ENCODE data around the gene MPV17.
A peak's percentile ranks its signal among the peaks of the same experiment; 100 is the strongest.
"Not testable (repeated sequence)": the region's sequence is repeated elsewhere in the genome, so short reads cannot be mapped to it uniquely, and the experiment has no call there.

The MPV17 gene

DNA sequence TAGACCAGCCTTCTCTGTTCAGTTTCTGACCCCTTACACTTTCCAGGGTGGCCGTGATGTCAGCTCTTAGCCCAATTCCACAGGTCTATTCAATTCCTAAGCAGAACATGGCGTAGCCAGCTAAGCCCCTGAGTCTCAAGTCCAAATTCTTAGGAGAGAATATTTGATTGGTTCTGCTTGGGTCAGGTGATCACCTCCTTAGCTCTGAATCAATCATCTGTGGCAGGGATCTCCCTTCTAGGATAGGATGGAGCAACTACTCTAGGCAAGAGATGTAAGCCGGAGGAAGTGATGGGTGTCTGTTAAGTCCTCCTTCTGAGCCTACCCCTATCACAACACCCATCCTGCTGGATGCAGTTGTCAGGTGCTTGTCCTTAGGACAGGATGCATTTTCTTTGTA, 25.7 kb downstream of the MPV17 start:
- no peak for DNase-seq (ENCODE audit: low read depth)

DNA sequence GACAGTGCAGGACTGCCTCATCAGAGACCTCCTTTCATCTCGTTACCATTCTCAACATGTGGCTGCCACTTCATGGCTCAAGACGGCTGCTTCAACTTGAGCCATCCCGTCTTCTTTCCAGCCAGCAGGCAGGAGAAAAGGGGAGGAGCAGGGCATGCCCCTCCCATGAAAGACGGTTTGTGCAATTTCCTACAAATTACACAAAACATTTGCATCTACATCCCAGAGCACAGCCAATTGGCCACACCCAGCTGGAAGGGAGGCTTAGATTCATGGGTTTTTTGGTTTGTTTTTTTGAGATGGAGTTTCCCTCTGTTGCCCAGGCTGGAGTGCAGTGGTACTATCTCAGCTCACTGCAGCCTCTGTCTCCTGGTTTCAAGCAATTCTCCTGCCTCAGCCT, 26.4 kb downstream of the MPV17 start:
- DNase-seq (ENCODE audit: low read depth): no peak

DNA sequence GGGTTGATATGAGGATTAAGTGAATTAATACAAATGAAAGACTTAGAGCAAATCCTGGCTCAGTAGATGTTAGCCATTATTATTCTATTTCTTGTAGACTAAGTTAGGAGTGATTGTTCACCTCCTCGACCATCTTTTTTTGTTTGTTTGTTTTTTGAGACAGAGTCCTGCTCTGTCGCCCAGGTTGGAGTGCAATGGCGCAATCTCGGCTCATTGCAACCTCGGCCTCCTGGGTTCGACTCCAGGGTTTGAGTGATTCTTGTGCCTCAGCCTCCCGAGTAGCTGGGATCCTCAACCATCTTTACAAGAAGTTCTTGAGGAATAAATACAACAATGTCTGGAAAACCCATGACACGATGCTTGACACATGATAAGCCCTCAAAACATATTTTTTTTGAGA, 28.0 kb downstream of the MPV17 start:
- no peak for DNase-seq (ENCODE audit: low read depth)

DNA sequence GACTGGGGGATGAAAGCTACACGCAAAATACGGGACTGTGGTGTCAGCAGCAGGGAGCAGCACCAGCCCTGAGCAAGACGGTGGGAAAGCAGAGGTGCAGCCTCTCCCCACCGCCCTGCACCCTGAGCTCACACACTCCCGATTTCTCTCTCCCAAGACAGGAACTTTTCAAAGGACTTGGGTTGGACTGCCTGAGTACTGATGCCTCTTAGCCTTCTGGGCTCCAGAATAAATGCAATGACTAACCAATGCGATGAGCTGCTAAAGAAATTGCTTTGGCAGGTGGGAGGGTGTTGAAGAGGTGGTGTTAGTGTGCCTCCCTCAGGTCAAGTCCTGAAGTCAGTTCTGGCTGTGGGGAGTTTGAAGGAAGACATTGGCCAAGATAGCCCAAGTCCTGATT, 31.0 kb downstream of the MPV17 start:
- no peak for DNase-seq (ENCODE audit: low read depth)

DNA sequence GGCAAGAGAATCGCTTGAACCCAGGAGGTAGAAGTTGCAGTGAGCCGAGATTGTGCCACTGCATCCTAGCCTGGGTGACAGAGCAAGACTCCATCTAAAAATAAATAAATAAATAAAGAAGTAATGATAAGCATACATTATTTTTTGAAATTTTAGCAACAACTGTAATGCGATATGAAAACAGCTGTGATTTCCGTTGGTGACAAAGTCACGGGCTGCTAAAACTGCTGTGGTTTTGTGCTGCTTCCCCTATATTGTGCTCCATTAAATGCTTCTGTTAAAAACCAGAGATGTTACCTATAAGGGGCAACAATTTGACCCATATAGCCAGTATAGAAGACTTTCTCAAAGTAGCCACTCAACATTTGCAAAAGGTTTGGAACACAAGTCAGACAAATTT, 32.3 kb downstream of the MPV17 start:
- DNase-seq (ENCODE audit: low read depth): no peak

DNA sequence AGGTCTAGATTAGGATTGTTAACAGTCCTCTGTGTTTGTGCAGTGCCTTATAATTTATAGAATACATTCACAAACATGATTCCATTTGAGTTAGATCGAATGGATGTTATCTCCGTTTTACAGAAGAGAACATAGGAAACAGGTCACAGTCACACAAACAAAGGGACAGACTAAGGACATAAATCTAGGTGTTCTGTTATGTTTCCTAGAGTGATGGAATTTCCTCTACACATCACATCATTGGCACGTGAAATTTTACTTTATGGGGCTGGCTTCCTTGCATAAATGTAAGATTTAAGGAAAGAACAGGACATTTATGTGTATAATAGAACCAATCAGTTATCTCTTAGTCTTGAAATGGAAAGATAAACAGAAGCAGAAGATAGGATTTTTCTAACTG, 34.3 kb downstream of the MPV17 start:
- no peak for DNase-seq (ENCODE audit: low read depth)

DNA sequence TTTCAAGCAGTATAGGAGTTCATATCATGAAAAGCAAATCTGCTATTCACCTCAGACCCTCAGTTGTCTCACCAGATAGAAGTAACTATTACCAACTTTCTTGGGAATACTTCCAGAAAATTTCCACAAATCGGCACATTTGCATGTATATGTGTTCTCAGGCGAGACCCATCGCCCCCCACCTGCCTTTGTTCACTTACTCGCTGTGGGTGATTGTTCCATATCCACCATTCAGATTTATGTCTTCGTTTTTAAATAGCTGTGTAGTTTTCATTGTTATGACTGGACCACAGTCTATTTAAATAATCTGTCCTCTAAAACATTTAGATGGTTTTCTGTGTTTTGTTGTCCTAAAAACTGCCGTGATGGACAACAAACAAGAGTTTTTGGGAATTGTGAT, 37.4 kb downstream of the MPV17 start:
- DNase-seq (ENCODE audit: low read depth): no peak

DNA sequence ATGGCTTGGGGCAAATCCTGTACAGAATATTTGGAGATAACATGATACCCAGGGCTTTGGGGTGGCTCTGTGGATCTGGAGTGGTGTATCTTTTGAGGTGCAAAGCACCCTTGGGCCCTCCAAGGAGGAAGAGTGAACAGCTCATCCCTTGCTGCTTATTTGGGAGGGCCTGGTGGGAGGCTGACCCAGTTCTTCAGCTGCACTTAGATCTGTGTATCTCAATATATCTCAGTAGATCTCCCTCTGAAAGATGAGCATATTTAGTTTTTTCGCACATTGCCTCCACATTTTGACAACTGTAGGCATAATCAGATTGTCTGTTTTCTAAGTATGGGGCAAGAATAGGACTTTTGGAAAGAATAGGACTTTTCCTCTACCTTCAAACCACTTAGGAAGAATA, 37.9 kb downstream of the MPV17 start:
- DNase-seq (ENCODE audit: low read depth): no peak

DNA sequence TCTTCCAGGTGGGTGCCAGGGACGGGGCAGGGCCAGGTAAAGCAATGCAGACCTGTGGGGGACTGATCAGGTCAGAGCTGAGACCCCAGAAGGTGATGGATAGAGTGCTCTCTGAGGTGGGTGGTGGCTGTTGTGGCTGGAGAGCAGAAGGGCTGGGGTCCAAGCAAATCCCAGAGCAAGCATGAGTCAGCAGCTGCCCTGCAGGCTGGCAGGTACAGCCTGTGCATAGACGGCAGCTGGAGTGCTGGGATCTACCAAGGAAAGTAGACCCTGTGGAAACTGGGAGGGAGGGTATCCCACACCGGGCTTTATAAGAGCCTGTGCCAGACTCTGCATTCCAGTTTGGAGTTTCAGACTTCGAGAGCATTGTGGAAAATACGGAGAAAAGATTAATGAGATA, 40.0 kb downstream of the MPV17 start:
- no peak for DNase-seq (ENCODE audit: low read depth)

DNA sequence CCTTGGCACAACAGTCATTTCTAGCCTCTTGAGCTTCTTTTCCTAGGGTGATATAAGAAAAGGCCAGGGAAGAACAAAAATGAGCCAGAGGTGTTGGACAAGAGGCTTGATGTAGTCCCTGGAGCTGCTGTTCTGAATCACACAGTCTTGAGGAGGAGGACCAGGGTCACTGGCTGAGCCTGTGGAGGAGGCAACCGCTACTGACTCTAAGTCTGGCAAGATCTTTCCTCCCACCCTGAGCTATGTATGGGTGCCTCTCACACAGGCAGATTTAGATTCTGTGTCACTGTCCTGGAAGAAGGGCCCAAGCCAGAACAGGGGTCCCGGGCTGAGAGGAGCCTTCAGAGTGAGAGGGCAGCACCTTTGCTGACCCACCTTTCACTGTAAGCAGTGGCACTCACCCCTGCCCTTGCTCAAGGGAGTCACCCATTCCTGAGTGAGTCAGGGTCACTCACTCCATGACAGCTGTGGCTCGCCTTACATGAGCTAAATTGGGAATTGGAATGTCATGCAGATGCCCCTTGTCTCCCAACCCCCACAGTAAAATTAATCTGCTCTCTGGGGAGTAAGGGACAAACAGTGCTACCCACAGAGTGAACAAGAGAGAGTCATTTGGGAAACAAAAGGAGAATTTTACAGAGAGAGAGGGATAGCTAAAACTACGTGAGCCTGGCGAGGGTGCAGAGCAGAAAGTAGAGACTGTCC, 40.9 kb downstream of the MPV17 start, which contains the start of gene TRIM54:
TSS of gene TRIM54 (plus strand) at position 575 of the 705 bp plus-strand sequence. CDS start 303 bp downstream, outside the sequence.
- DNase-seq (ENCODE audit: low read depth): no peak

DNA sequence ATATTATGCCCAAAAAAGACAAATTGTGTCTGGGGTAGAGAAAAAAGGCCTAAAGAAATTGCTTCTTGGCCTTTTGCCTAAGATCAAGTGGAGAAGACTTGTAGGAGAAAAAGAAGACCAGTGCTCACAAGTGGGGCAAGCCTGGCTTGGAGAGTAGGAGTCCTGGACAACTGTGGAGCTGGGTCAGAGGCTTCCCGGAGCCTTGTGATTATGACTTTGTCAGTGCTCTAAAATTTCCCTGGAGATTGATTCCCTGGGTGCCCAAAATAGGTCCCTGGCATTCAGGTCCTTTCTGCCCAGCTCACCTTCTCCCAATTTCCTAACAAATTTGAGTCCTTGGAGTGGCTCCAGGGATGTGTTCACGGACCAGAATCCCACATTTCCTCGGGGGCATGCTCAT, 41.5 kb downstream of the MPV17 start:
- no peak for DNase-seq (ENCODE audit: low read depth)

DNA sequence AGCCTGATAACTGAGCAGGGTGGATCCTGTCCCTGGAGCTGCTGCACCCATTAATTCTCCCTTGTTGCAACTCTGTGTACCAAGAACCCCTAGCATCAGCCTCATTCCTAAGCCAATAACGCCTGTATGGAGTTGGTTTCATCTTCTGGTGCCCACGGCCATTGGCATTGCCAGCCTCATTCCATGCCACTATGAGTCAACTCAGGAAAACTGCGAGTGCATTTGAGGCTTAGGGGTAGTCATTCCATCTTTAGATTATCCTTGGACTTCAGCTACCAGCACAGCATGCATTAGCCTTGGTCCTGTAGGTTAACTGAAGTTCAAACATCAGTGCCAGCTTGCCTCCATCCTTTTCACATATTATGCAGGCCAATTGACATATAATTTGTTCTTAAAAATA, 42.1 kb downstream of the MPV17 start:
- DNase-seq (ENCODE audit: low read depth): no peak

DNA sequence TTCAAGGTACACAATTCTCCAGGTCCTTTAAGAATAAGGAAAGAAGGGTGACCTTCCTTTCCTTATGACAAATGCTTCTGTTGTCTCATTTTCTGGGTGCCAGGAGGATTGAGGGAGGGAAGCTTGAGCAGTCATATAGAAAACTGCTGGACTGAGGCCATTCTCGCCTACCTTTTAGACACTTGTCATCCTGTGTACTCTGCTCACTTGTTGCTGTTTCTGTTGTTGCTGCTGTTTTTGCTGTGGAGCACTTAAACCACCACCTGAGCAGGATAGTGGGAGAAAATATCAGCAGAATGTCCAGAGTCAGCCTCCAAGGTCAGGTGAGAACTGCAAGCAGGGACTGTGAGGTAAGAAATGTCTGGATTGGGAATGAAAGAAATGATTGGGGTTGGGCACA, 44.9 kb downstream of the MPV17 start:
- DNase-seq (ENCODE audit: low read depth): no peak

DNA sequence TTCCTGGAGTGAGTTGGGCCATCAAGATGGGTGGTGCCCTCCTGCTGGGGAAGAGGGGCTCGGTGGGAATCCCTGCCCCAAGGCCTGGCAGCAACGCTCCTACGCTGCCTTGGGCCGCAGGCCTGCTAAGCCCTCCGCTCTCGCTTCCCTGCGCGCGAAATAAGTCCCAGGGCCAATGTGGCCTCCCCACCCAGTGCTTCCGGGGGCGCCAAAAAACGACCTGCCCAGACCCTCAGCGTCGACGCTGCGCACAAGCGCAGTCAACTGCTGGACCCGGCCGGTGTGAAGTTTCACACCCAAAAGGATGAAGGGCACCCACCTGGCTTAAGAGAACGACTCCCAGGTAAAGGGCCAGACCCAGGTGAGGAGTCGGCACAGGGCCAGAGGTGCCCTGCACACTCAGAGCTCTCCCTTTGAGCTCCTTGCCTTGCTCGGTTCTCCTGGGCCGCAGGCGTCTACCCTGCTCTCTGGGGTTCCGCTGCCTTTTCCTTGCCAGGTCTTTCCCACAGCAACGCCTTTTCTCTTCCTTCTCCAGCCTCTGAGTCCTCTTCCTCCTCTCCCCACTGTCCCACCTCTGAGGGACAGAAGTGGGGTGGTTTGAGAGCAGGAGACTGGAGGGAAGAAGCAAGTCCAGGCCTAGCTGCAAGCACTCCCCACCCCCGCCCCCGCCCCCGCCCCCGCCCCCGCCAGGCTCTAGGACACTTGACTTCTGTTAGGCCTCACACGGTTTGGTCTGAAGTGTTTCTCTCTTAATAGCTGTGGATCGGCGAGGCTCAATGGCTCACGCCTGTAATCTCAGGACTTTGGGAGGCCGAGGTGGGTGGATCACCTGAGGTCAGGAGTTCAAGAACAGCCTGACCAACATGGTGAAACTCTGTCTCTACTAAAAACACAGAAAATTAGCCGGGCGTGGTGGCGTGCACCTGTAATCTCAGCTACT, 47.4 kb downstream of the MPV17 start, which contains the start of gene DNAJC5G:
TSS of gene DNAJC5G (plus strand) at position 223 of the 940 bp plus-strand sequence. CDS start 1,296 bp downstream, outside the sequence.
- no peak for DNase-seq (ENCODE audit: low read depth)

DNA sequence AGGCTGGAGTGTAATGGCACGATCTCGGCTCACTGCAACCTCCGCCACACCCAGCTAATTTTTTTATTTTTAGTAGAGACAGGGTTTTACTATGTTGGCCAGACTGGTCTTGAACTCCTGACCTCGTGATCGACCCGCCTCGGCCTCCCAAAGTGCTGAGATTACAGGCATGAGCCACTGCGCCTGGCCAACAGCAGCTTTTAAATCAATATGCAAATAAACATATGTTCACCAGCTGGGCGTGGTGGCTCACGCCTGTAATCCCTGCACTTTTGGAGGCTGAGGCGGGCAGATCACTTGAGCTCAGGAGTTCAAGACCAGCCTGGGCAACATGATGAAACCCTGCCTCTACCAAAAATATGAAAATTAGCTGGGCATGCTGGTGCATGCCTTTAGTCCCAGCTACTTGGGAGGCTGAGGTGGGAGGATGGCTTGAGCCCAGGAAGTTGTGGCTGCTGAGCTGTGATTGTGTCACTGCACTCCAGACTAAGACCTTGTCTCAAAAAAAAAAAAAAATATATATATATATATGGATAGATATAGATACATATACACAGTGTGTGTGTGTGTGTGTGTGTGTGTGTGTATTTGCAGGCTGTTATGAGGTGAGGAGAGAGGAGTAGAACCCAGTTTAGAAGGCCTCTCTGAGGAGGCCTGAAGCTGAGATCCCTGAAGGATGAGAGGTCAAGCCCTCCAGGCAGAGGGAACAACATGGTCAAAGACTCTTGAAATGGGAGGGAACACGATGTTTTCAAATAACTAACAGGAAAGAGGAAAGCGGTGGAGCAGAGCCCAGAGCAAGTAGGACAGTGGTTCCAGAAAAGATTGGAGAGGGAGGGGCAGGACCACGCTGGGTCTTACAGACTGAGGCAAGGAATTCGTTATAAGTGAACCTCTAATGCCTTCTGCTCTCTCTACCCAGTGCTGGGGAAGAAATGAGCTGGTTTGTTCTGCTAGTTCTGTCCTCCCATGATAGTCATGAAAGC, 50.1 kb downstream of the MPV17 start:
- not testable (repeated sequence) for DNase-seq (ENCODE audit: low read depth)

DNA sequence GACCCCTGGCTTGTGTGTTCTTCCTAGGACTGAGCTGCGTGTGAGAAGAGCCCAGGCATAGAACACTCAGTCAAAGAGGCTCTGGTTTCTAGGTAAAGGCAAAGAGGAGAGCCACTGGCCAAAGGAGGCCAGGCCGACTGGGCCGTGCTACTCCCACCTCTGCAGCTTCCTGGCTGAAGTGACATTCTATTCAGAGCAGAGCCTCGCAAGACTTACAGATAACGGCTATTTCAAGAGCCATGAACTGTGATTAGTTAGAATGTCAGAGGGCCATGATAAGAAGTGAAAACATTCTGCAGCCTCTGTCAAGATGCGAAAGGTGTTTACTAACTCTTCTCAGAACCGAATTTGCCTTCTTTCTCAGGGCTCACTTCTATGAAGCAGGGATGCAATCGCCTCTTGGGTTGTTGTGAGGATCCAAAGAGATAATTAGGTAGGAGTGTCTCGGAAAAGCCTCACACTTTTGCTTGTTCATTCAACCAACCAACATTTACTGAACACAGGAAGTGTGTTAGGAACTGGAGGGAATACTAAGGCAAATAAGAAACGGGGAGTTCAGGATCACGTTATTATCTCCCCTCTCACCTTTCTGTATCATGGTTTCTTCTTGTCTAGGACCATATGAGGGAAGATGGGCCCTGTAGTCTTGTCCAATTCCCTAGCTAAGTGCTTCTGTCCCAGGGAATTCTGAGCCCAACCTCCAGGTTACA, 51.1 kb downstream of the MPV17 start:
- no peak for DNase-seq (ENCODE audit: low read depth)

DNA sequence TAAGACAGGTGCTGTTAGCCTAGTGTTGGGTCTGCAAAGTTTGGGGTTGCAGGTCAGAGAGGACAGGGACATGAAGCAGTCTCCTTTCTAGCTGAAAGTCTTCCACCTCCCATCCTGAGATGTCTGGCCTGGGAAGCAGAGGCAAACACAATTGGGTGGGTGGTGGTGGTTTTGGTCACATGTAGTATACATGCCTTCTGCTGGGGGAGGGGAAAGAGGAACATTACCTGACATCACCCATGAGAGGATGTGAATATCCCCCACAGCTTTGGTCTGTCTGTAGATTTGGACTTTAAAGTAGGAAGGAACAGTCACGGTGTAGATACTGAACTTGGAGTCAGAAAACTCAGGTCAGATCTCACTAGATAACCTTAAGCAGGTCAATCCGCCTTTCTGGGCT, 52.2 kb downstream of the MPV17 start:
- no peak for DNase-seq (ENCODE audit: low read depth)

DNA sequence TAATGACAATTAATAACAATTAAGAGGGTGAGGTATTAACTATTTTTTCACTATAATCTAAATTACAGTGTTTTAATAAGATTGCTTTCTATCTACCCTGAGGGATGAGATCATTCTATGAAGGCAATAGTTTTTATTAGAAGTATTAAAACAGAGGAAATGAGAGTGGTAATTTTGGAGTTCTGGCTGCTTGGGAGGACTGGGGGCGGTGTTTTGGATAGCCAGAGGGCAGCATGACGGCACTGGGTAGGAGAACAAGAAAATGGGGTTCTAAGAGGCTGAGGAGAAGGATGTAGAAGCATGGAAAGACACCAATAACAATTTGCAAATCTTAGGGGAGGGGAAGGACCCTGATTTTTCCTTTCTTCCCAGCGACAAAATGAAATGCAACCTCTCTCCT, 52.8 kb downstream of the MPV17 start:
- DNase-seq (ENCODE audit: low read depth): no peak

DNA sequence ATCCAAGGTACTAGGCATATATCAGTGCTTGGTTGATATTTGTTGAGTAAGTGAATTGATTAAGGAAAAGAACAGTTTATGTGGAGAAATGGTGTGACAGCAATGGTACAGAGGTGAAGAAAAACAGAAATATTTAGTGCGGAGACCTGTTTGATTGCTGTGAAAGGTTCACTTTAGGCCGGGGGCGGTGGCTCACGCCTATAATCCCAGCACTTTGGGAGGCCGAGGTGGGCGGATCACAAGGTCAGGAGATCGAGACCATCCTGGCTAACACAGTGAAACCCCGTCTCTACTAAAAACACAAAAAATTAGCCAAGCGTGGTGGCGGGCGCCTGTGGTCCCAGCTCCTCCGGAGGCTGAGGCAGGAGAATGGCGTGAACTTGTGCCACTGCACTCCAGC, 54.6 kb downstream of the MPV17 start:
- DNase-seq (ENCODE audit: low read depth): not testable (repeated sequence)

DNA sequence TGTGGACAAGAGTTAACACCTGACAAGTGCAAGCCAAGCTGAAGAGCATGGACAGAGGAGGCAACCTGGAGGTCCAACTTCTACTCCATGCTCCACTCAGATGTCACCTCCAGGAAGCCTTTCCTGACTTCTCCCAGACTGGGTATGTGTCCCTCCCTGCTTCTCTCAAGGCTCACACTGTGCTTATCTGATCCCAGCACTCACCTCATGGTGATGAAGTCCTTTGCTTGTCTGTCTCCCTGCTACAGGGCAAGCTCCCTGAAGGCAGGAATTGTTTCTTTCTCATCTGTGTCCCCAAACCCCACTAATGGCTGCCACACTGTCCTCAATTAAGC, 57.4 kb downstream of the MPV17 start:
- no peak for DNase-seq (ENCODE audit: low read depth)

DNA sequence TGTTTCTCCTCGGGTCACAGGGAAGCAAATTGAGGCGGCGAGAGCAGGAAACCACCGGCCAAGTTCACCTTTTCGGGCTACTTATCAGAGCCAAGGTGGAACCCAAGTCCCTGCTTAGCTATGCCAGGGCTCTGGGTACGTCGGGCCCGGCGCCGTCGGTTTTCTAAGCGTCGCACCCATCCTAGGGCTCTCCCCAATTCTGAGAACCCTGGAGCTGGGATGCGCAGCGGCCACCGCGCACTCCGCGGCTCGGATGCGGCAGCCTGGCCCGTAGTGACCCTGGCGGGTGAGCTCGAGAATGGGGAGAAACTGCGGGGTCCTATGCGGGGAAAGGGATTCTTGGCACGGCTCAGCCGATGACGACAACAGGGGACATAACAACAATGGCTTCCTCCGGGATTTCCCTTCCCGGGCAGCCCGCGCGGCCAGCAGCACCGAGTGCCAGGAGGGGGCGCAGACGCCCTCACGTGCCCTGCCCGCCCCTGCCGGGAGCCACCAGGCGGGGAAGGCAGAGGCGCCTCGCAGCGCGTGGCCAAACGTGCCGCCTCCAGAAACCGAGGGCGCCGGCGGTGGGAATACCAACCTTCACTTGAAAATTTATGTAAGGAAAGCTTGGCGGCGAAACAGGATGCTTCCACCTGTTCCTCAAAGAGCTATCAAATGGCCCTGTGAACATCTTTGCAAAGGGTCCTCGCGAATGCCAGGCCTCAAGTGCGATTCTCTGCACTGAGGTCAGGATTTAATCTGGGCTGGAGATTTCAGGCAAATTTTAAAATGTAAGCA, 58.0 kb downstream of the MPV17 start:
- DNase-seq (ENCODE audit: low read depth): peak; percentile 37

All from activated gamma-delta T cell treated with anti-CD3 and anti-CD28 coated beads, Interleukin-2, amount 50 U/mL, for 16 hours (primary cell).